ENCODE results near the gene CCDC170.
"Not testable (repeated sequence)": the region's sequence is repeated elsewhere in the genome, so short reads cannot be mapped to it uniquely, and the experiment has no call there.

The CCDC170 gene

DNA sequence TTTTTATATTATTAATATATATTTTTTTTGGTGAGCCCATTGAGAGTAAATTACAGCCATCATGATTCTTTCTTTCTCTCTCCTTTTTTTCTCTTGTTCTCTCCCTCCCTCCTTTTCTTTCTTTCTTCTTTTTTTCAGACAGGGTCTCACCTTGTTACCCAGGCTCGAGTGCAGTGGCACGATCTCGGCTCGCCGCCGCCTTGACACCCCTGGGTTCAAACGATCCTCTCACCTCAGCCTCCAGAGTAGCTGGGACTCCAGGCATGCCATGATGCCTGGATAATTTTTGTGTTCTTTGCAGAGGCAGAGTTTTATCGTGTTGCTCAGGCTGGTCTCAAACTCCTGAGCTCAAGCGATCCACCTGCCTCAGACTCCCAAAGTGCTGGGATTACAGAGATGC lies 1.6 kb downstream of the CCDC170 start:
- no peaks in the 10 kb centered on the region for H3K27me3 ChIP-seq (ENCODE audit: control insufficient read depth, insufficient read depth, low read length)

DNA sequence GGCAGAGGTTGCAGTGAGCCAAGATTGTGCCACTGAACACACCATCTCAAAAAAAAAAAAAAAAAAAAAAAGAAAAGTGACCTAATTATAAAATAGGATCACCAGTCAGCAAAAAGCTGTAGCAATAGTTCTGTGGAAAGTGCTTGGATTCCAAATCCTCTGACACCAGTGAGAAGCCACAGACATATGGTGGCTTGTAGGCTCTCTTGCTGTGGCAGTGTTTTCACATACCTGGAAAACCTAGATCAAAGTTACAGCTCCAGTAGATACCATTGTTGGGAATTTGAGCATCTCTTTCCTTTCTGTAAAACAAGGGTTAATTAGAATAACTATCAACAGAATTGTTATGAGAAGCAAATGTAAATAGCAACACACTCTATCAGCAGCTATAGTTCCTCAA lies 4.1 kb downstream of the CCDC170 start:
- H3K36me3 ChIP-seq (ENCODE audit: insufficient read depth, low read length): no peaks in the 10 kb centered on the region
- H3K4me2 ChIP-seq (ENCODE audit: low read length): no peak overlapping the region
- H3K4me1 ChIP-seq (ENCODE audit: control insufficient read depth, insufficient read depth, low read length): peaks cover 20% of the 10 kb centered on the region
- no peaks in the 10 kb centered on the region for H3K27me3 ChIP-seq (ENCODE audit: control insufficient read depth, insufficient read depth, low read length)
- no peak overlapping the region for H3K4me3 ChIP-seq (ENCODE audit: low read length)
- no peaks in the 10 kb centered on the region for H3K9me3 ChIP-seq (replicated peaks; ENCODE audit: low read length)
- H3K9ac ChIP-seq (ENCODE audit: low read depth, low read length): no peak overlapping the region

More for the DNA sequence above, 1.6 kb downstream of the CCDC170 start:
- no peaks in the 10 kb centered on the region for H3K36me3 ChIP-seq (ENCODE audit: insufficient read depth, low read length)
- H3K4me2 ChIP-seq (ENCODE audit: low read length): no peak overlapping the region
- peaks cover 11% of the 10 kb centered on the region for H3K4me1 ChIP-seq (ENCODE audit: control insufficient read depth, insufficient read depth, low read length)
- H3K9ac ChIP-seq (ENCODE audit: low read depth, low read length): no peak overlapping the region
- H3K4me3 ChIP-seq (ENCODE audit: low read length): no peak overlapping the region
- H3K9me3 ChIP-seq (replicated peaks; ENCODE audit: low read length): no peaks in the 10 kb centered on the region

DNA sequence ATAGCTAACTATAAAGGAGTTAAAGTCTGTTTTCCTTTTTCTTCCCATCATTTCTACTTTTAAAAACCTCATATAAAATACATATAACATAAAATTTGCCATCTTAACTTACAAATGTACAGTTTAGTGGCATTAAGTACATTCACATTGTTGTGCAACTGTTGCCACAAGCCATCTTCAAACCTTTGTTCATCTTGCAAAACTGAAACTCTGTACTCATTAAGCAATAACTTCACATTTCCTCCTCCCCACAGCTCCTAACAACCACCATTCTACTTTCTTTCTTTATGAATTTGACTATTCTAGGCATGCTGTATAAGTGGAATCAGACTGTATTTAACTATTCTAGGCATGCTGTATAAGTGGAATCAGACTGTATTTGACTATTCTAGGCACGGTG lies 4.5 kb downstream of the CCDC170 start:
- Histone ChIP-seq H3K27me3 (ENCODE audit: control insufficient read depth, insufficient read depth, low read length) (no peaks in the 10 kb centered on the region), H3K36me3 (ENCODE audit: insufficient read depth, low read length) (no peaks in the 10 kb centered on the region), H3K9ac (ENCODE audit: low read depth, low read length) (no peak overlapping the region), H3K4me2 (ENCODE audit: low read length) (no peak overlapping the region), H3K9me3 (replicated peaks; ENCODE audit: low read length) (no peaks in the 10 kb centered on the region), H3K4me3 (ENCODE audit: low read length) (no peak overlapping the region), H3K4me1 (ENCODE audit: control insufficient read depth, insufficient read depth, low read length) (peaks cover 18% of the 10 kb centered on the region)

GRCh38 chr6:151499551-151499950 lies 5.7 kb downstream of the CCDC170 start:
- Histone ChIP-seq H3K36me3 (ENCODE audit: insufficient read depth, low read length) (no peaks in the 10 kb centered on the region), H3K4me3 (ENCODE audit: low read length) (no peak overlapping the region), H3K9ac (ENCODE audit: low read depth, low read length) (no peak overlapping the region), H3K27me3 (ENCODE audit: control insufficient read depth, insufficient read depth, low read length) (no peaks in the 10 kb centered on the region), H3K4me2 (ENCODE audit: low read length) (no peak overlapping the region), H3K4me1 (ENCODE audit: control insufficient read depth, insufficient read depth, low read length) (peaks cover 13% of the 10 kb centered on the region), H3K9me3 (replicated peaks; ENCODE audit: low read length) (no peaks in the 10 kb centered on the region)

- no peaks in the 10 kb centered on the region for H3K36me3 ChIP-seq (ENCODE audit: insufficient read depth, low read length)
- no peaks in the 10 kb centered on the region for H3K27me3 ChIP-seq (ENCODE audit: control insufficient read depth, insufficient read depth, low read length)
- H3K9me3 ChIP-seq (replicated peaks; ENCODE audit: low read length): no peaks in the 10 kb centered on the region
- peaks cover 9% of the 10 kb centered on the region for H3K4me1 ChIP-seq (ENCODE audit: control insufficient read depth, insufficient read depth, low read length)
- no peak overlapping the region for H3K9ac ChIP-seq (ENCODE audit: low read depth, low read length)
- no peak overlapping the region for H3K4me2 ChIP-seq (ENCODE audit: low read length)
- H3K4me3 ChIP-seq (ENCODE audit: low read length): no peak overlapping the region
Observed at GRCh38 chr6:151501511-151502136, 7.8 kb downstream of the CCDC170 start.

- Histone ChIP-seq H3K4me2 (ENCODE audit: low read length) (peak overlapping the region; percentile 63), H3K4me3 (ENCODE audit: low read length) (no peak overlapping the region), H3K9ac (ENCODE audit: low read depth, low read length) (no peak overlapping the region), H3K27me3 (ENCODE audit: control insufficient read depth, insufficient read depth, low read length) (no peaks in the 10 kb centered on the region), H3K9me3 (replicated peaks; ENCODE audit: low read length) (no peaks in the 10 kb centered on the region), H3K36me3 (ENCODE audit: insufficient read depth, low read length) (no peaks in the 10 kb centered on the region), H3K4me1 (ENCODE audit: control insufficient read depth, insufficient read depth, low read length) (peaks cover 9% of the 10 kb centered on the region)
Observed at GRCh38 chr6:151502499-151502898, 8.7 kb downstream of the CCDC170 start.

GRCh38 chr6:151506761-151507160 lies 12.9 kb downstream of the CCDC170 start:
- no peaks in the 10 kb centered on the region for H3K27me3 ChIP-seq (ENCODE audit: control insufficient read depth, insufficient read depth, low read length)
- no peaks in the 10 kb centered on the region for H3K9me3 ChIP-seq (replicated peaks; ENCODE audit: low read length)
- no peak overlapping the region for H3K4me3 ChIP-seq (ENCODE audit: low read length)
- no peak overlapping the region for H3K4me2 ChIP-seq (ENCODE audit: low read length)
- no peak overlapping the region for H3K9ac ChIP-seq (ENCODE audit: low read depth, low read length)
- peaks cover 9% of the 10 kb centered on the region for H3K4me1 ChIP-seq (ENCODE audit: control insufficient read depth, insufficient read depth, low read length)
- H3K36me3 ChIP-seq (ENCODE audit: insufficient read depth, low read length): no peaks in the 10 kb centered on the region

- Histone ChIP-seq H3K27me3 (ENCODE audit: control insufficient read depth, insufficient read depth, low read length) (no peaks in the 10 kb centered on the region), H3K9ac (ENCODE audit: low read depth, low read length) (no peak overlapping the region), H3K36me3 (ENCODE audit: insufficient read depth, low read length) (no peaks in the 10 kb centered on the region), H3K4me3 (ENCODE audit: low read length) (no peak overlapping the region), H3K4me1 (ENCODE audit: control insufficient read depth, insufficient read depth, low read length) (no peaks in the 10 kb centered on the region), H3K4me2 (ENCODE audit: low read length) (no peak overlapping the region), H3K9me3 (replicated peaks; ENCODE audit: low read length) (no peaks in the 10 kb centered on the region)
Observed at GRCh38 chr6:151509048-151509447, 15.2 kb downstream of the CCDC170 start.

DNA sequence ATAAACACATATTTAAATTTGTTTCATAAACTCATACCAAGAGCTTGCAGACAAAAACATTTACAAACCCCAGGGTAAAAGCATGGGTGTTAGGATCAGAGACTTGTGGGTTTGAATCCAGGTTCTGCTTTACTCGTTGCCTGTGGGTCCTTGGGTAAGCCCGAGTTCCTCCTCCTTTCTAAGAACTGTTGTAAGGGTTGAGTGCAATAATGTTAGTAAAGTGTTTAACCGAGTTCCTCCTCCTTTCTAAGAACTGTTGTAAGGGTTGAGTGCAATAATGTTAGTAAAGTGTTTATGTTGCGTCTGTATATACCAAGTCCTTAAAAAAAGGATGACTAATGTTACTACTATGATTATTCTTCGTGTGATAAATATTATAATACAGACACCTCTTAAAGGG lies 18.7 kb downstream of the CCDC170 start:
- no peaks in the 10 kb centered on the region for H3K36me3 ChIP-seq (ENCODE audit: insufficient read depth, low read length)
- H3K4me3 ChIP-seq (ENCODE audit: low read length): no peak overlapping the region
- H3K4me1 ChIP-seq (ENCODE audit: control insufficient read depth, insufficient read depth, low read length): no peaks in the 10 kb centered on the region

DNA sequence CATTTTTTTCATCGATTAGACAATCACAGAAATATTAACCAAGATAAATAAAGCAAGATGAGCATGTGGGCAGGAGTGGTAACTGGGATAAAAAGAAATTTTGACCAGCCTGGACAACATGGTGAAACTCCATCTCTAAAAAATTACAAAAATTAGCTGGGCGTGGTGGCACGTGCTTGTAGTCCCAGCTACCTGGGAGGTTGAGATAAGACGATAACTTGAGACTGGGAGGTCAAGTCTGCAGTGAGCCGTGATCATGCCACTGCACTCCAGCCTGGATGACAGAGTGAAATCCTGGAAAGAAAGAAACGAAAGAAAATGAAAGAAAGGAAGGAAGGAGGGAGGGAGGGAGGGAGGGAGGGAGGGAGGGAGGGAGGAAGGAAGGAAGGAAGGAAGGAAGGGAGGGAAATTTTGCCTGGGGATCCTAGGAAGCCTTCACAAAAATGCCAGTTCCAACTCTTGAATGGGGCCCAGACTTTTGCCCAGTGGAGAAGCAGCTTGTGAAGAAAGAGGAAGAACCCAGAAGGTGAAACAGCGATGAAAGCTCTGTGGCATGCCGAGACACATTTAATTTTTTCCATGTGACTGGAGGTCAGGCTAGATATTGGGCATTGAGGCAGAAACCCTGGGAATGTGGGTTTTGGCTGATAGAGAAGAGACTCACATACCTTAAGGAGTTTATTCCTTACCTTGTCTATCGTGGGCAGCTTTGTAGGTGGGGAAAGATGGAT lies 20.3 kb downstream of the CCDC170 start:
- H3K4me3 ChIP-seq (ENCODE audit: low read length): no peak overlapping the region

More for the DNA sequence above, 18.7 kb downstream of the CCDC170 start:
- Histone ChIP-seq H3K27me3 (ENCODE audit: control insufficient read depth, insufficient read depth, low read length) (no peaks in the 10 kb centered on the region), H3K9ac (ENCODE audit: low read depth, low read length) (no peak overlapping the region), H3K9me3 (replicated peaks; ENCODE audit: low read length) (no peaks in the 10 kb centered on the region), H3K4me2 (ENCODE audit: low read length) (no peak overlapping the region)

DNA sequence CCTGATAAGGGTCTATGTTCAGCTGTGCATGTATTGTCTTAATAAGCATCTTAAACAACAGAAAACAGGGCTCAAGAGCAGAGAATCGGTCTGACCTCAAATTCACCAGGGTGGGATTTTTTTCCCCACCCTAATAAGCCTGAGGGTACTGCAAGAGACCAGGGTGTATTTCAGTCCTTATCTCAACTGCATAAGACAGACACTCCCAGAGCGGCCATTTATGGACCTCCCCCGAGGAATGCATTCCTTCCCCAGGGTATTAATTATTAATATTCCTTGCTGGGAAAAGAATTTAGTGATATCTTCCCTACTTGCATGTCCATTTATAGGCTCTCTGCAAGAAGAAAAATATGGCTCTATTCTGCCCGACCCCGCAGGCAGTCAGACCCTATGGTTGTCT lies 25.2 kb downstream of the CCDC170 start:
- H3K36me3 ChIP-seq (ENCODE audit: insufficient read depth, low read length); H3K4me3 ChIP-seq (ENCODE audit: low read length); H3K4me2 ChIP-seq (ENCODE audit: low read length); H3K4me1 ChIP-seq (ENCODE audit: control insufficient read depth, insufficient read depth, low read length); H3K9ac ChIP-seq (ENCODE audit: low read depth, low read length); H3K9me3 ChIP-seq (replicated peaks; ENCODE audit: low read length); H3K27me3 ChIP-seq (ENCODE audit: control insufficient read depth, insufficient read depth, low read length): not testable (repeated sequence)

More for the DNA sequence above, 20.3 kb downstream of the CCDC170 start:
- no peak overlapping the region for H3K4me2 ChIP-seq (ENCODE audit: low read length)
- H3K27me3 ChIP-seq (ENCODE audit: control insufficient read depth, insufficient read depth, low read length): no peaks in the 10 kb centered on the region
- H3K36me3 ChIP-seq (ENCODE audit: insufficient read depth, low read length): no peaks in the 10 kb centered on the region
- H3K9ac ChIP-seq (ENCODE audit: low read depth, low read length): no peak overlapping the region
- H3K9me3 ChIP-seq (replicated peaks; ENCODE audit: low read length): no peaks in the 10 kb centered on the region
- no peaks in the 10 kb centered on the region for H3K4me1 ChIP-seq (ENCODE audit: control insufficient read depth, insufficient read depth, low read length)

DNA sequence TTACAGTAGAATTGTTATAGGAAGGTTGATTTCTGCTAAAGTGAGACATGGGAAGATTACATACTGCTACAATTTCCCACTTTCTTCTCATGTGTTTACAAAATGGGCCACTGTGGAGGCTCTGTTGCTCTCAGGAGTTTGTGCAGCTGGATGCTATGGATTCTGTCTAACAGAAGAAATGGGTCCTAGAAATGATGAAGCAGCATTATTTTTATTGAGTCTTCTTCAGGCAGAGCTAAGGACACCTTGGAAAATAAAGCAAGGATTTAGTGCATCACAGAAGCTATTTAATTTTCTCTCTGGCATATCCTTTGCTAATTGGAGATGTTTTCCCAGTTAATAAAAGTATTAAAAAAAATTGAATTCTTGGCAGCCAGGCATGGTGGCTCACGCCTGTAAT lies 29.2 kb downstream of the CCDC170 start:
- Histone ChIP-seq H3K9ac (ENCODE audit: low read depth, low read length) (no peak overlapping the region), H3K27me3 (ENCODE audit: control insufficient read depth, insufficient read depth, low read length) (no peaks in the 10 kb centered on the region), H3K4me3 (ENCODE audit: low read length) (no peak overlapping the region), H3K4me1 (ENCODE audit: control insufficient read depth, insufficient read depth, low read length) (no peaks in the 10 kb centered on the region), H3K4me2 (ENCODE audit: low read length) (no peak overlapping the region), H3K9me3 (replicated peaks; ENCODE audit: low read length) (no peaks in the 10 kb centered on the region), H3K36me3 (ENCODE audit: insufficient read depth, low read length) (no peaks in the 10 kb centered on the region)
